ENCODE measurements around the gene PAM16. TPM values are rescaled to one million over a fixed set of nuclear protein-coding genes. Genes with fewer than 3 reads are reported as not detected.
A peak's percentile ranks its signal among the peaks of the same experiment; 100 is the strongest.

Gene PAM16
- total and polyA plus RNA-seq, 4 donors = 23.6 to 65.2 (median 33.6) TPM

DNA sequence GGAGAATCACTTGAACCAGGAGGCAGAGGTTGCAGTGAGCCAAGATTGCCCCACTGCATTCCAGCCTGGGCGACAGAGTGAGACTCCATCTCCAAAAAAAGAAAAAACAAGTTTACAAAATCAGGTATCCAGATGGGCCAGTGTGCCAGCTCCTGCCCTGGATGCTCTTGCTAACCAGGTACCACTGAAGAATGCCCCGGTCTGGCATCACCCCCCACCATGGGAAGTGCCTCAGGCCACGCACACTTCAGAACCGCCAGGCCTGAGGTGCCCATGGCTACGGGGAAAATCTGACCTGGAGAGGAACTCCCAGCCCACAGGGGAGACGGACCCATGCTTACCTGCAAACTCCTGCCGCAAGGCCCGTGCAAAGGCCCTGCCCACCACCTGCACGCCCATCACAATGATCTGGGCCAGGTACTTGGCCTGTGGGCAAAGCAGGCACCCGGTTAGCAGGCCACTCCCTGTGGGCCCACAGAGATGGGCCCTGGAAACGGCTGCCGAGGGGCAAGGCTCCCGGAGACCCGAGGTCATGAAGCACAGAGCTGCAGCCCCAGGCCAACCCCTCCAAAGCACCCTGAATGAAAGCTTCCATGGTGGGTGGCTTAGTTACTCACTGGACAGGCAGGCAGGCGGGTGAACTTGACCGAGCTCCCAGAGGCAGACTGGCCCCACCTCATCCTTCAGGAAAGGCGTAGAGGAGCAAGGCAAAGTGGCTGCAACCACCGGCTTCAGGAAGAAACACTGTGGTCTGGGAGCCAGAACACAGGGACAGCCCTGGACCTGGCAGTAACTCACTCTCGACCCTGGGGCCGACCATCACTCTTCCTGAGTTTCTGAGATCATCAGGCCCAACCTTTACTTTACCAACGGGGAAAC lies 8.0 kb downstream of the PAM16 start:
- ATAC-seq (ENCODE audit: low FRiP score) = no peak
- H3K4me1 ChIP-seq (ENCODE audit: control insufficient read depth in 1 of 2, insufficient read depth in 2 of 2, low read length in 2 of 2) = no peaks in the 10 kb centered on the region

DNA sequence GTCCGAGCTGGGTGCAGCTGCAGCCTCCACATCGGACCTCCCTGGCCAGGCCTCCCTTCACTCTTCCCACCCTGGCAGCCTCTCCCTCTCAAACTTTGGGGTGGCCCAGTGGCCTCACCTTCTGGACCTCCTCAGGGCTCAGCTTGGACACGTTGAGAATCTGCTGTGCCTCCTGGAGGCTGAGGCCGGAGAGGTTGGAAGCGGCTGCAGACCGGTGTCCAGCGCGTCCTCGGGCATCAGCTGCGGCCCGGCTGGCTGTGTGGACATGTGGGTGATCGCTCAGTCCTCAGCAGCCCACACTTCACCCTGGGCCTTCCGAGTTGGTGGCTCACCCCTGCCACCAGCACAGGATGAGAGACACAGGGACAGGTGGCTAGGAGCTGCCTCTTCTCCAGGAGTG lies 9.9 kb downstream of the PAM16 start:
- Histone ChIP-seq H3K27ac (ENCODE audit: low read depth in 1 of 2, low read length in 2 of 2) (no peak overlapping the region), H3K4me3 (ENCODE audit: low read length in 2 of 2) (no peak overlapping the region), H3K36me3 (ENCODE audit: control insufficient read depth in 1 of 2, insufficient read depth in 2 of 2, low read length in 1 of 2) (no peaks in the 10 kb centered on the region), H3K4me1 (ENCODE audit: control insufficient read depth in 1 of 2, insufficient read depth in 2 of 2, low read length in 2 of 2) (no peaks in the 10 kb centered on the region), H3K27me3 (ENCODE audit: control insufficient read depth in 1 of 2, insufficient read depth in 2 of 2, low read length in 1 of 2) (no peaks in the 10 kb centered on the region), H3K9me3 (ENCODE audit: control insufficient read depth, low read length) (no peaks in the 10 kb centered on the region)
- ATAC-seq (ENCODE audit: low FRiP score) (no peak), DNase-seq (no peak)
- 86 to 87% methylated on average over 13 of the region's 13 CpGs for WGBS, 2 donors
- intact Hi-C loops (cut with DNase I) = no loop called here

More for the DNA sequence above, 8.0 kb downstream of the PAM16 start:
- Histone ChIP-seq H3K36me3 (ENCODE audit: control insufficient read depth in 1 of 2, insufficient read depth in 2 of 2, low read length in 1 of 2) (no peaks in the 10 kb centered on the region), H3K4me3 (ENCODE audit: low read length in 2 of 2) (no peak overlapping the region), H3K27me3 (ENCODE audit: control insufficient read depth in 1 of 2, insufficient read depth in 2 of 2, low read length in 1 of 2) (no peaks in the 10 kb centered on the region), H3K27ac (ENCODE audit: low read depth in 1 of 2, low read length in 2 of 2) (no peak overlapping the region), H3K9me3 (ENCODE audit: control insufficient read depth, low read length) (no peaks in the 10 kb centered on the region)
- intact Hi-C loops (cut with DNase I) = no loop called here
- DNase-seq = peak in 1 of 2 donors; percentile 38
- WGBS, 2 donors = 84 to 88% methylated on average over 21 of the region's 21 CpGs

DNA sequence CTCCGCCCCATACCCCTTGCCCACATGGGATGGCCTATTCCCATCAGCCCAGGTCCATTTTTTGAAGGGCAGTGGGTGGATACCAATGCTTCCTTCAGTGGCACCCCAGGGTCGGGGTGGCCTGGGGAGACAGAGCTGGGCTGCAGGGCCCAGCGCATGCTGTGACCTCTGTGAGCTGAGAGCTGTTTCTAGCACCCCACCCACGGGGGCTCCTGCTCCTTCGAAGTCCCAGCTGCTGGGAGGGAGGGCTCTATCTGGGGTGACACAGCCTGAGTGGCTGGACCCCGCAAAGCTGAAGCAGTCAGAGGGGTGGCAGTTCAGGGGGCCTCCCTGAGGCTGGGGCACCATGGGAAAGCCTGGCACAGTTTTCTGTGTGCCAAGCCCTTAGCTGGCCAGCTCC lies 10.7 kb downstream of the PAM16 start:
- no peak for ATAC-seq (ENCODE audit: low FRiP score)

DNA sequence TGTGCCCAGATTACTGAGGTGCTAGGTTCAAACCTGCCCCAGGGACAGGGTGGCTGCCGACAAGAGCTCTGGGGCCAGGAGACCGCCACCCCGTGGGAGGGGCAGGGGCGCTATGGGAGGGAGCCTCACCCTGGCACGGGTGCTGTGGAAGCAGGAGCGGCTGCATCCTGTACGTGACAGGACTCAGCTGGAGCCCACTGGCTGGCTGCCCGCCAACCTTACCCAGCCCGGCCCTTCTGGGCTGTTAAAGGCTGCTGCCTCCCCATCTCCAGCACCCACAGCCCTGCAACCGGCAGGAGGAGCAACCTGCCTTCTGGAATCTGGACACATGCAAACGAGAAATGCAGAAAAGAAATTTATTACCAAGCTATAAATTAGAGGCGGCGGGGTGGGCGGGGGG lies 11.2 kb downstream of the PAM16 start:
- peak in 1 of 2 donors; percentile 78 for DNase-seq
- no peak for ATAC-seq (ENCODE audit: low FRiP score)
- Histone ChIP-seq H3K9me3 (ENCODE audit: control insufficient read depth, low read length) (no peaks in the 10 kb centered on the region), H3K27me3 (ENCODE audit: control insufficient read depth in 1 of 2, insufficient read depth in 2 of 2, low read length in 1 of 2) (no peaks in the 10 kb centered on the region), H3K36me3 (ENCODE audit: control insufficient read depth in 1 of 2, insufficient read depth in 2 of 2, low read length in 1 of 2) (no peaks in the 10 kb centered on the region), H3K4me1 (ENCODE audit: control insufficient read depth in 1 of 2, insufficient read depth in 2 of 2, low read length in 2 of 2) (no peaks in the 10 kb centered on the region), H3K27ac (ENCODE audit: low read depth in 1 of 2, low read length in 2 of 2) (no peak overlapping the region), H3K4me3 (ENCODE audit: low read length in 2 of 2) (no peak overlapping the region)
- intact Hi-C loops (cut with DNase I) = loop anchor here in 1 of 2 donors (10.0 kb wide), 1 partner anchor 365 kb away; no protein-coding TSS in a partner anchor
- WGBS, 2 donors = 30 to 39% methylated on average over 14 of the region's 14 CpGs

More for the DNA sequence above, 10.7 kb downstream of the PAM16 start:
- 75 to 80% methylated on average over 6 of the region's 6 CpGs for WGBS, 2 donors
- H3K27me3 ChIP-seq (ENCODE audit: control insufficient read depth in 1 of 2, insufficient read depth in 2 of 2, low read length in 1 of 2) = no peaks in the 10 kb centered on the region
- H3K36me3 ChIP-seq (ENCODE audit: control insufficient read depth in 1 of 2, insufficient read depth in 2 of 2, low read length in 1 of 2) = no peaks in the 10 kb centered on the region
- DNase-seq = no peak
- H3K4me3 ChIP-seq (ENCODE audit: low read length in 2 of 2) = no peak overlapping the region
- no peaks in the 10 kb centered on the region for H3K9me3 ChIP-seq (ENCODE audit: control insufficient read depth, low read length)
- H3K4me1 ChIP-seq (ENCODE audit: control insufficient read depth in 1 of 2, insufficient read depth in 2 of 2, low read length in 2 of 2) = no peaks in the 10 kb centered on the region
- intact Hi-C loops (cut with DNase I) = no loop called here
- H3K27ac ChIP-seq (ENCODE audit: low read depth in 1 of 2, low read length in 2 of 2) = no peak overlapping the region

DNA sequence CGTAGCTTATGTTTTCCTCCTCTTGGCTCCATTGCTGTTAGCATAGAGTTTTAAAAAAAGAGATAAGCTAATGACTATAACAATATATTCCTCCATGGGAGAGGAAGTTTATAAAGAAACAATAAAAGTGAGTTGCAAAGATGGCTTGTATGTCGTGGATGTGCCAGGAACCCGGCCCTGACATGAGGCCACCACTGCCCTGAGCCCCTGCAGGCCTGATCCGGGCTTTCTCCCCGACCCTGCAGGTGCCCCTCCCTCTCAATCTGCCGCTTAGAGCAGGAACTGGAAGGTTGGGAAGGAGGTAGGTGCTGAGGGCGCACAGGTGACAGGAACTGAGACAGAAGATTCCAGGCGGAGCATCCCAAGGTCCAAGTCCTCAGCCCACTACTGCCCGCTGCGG lies 11.7 kb downstream of the PAM16 start:
- no peaks in the 10 kb centered on the region for H3K9me3 ChIP-seq (ENCODE audit: control insufficient read depth, low read length)
- H3K36me3 ChIP-seq (ENCODE audit: control insufficient read depth in 1 of 2, insufficient read depth in 2 of 2, low read length in 1 of 2) = no peaks in the 10 kb centered on the region
- H3K27ac ChIP-seq (ENCODE audit: low read depth in 1 of 2, low read length in 2 of 2) = no peak overlapping the region
- intact Hi-C loops (cut with DNase I) = loop anchor here in 1 of 2 donors (10.0 kb wide), 1 partner anchor 365 kb away; no protein-coding TSS in a partner anchor
- no peak for DNase-seq
- WGBS, 2 donors = 65 to 67% methylated on average over 10 of the region's 10 CpGs
- no peak overlapping the region for H3K4me3 ChIP-seq (ENCODE audit: low read length in 2 of 2)
- no peaks in the 10 kb centered on the region for H3K27me3 ChIP-seq (ENCODE audit: control insufficient read depth in 1 of 2, insufficient read depth in 2 of 2, low read length in 1 of 2)
- H3K4me1 ChIP-seq (ENCODE audit: control insufficient read depth in 1 of 2, insufficient read depth in 2 of 2, low read length in 2 of 2) = no peaks in the 10 kb centered on the region
- no peak for ATAC-seq (ENCODE audit: low FRiP score)

DNA sequence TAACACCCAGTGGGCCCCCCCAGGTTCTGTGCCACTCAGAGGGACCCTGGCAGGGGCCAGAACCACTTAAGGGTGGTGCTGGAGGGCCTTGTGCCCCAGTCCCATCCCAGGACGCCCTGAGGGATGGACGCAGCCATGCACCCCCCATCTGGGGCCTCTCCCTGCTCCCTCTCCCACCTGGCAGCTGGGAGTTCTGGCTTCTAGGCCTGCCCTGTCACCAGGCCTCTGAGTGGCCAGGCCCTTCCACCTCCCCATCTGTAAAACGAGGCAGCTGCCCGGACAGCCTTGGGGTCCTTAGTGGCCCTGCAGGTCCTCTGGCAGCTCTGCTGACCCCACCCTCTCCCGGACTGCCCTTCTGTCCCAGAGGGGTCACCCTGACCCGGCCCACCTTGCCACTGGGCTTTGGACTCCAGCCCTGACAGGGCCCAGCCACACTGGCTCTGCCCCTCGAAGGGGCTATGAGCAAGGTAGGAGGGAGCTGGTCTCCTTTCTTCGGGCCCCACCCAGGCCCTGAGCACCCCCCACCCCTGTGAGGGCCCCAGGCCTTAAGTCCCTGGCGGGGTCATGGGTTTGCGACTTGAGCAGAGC lies 12.3 kb downstream of the PAM16 start:
- ATAC-seq (ENCODE audit: low FRiP score) (no peak), DNase-seq (peak in 1 of 2 donors; percentile 48)
- Histone ChIP-seq H3K4me3 (ENCODE audit: low read length in 2 of 2) (no peak overlapping the region), H3K27me3 (ENCODE audit: control insufficient read depth in 1 of 2, insufficient read depth in 2 of 2, low read length in 1 of 2) (no peaks in the 10 kb centered on the region), H3K9me3 (ENCODE audit: control insufficient read depth, low read length) (no peaks in the 10 kb centered on the region), H3K4me1 (ENCODE audit: control insufficient read depth in 1 of 2, insufficient read depth in 2 of 2, low read length in 2 of 2) (no peaks in the 10 kb centered on the region), H3K27ac (ENCODE audit: low read depth in 1 of 2, low read length in 2 of 2) (no peak overlapping the region), H3K36me3 (ENCODE audit: control insufficient read depth in 1 of 2, insufficient read depth in 2 of 2, low read length in 1 of 2) (no peaks in the 10 kb centered on the region)
- intact Hi-C loops (cut with DNase I) = loop anchor here in 1 of 2 donors (10.0 kb wide), 1 partner anchor 364 kb away; no protein-coding TSS in a partner anchor
- WGBS, 2 donors = 67 to 76% methylated on average over 8 to 10 of the region's 10 CpGs

DNA sequence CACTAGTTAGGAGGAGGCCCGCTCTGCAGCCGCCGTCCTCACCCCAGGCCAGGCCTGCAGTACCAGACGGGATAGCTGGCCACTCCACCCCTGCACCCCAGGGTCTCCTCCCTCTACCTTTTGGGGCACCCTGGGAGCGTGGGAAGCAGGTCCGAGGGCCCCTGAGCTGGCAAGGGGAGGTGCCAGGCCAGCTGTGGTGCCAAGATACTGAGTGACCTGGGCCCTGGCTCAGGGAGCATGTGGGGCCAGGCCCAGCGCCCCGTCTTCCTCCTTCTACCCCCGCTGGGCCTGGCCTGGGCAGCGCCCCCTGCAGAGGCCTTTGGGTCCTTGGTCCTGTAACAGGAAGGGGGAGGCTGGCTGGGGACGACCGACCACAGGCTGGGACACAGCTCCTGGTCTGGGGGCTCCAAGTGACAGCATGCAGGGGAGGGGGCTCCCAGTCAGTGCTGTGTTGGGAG lies 13.0 kb downstream of the PAM16 start:
- H3K9me3 ChIP-seq (ENCODE audit: control insufficient read depth, low read length) = no peaks in the 10 kb centered on the region
- no peaks in the 10 kb centered on the region for H3K36me3 ChIP-seq (ENCODE audit: control insufficient read depth in 1 of 2, insufficient read depth in 2 of 2, low read length in 1 of 2)
- ATAC-seq (ENCODE audit: low FRiP score) (no peak), DNase-seq (peak in 1 of 2 donors; percentile 46)
- no peak overlapping the region for H3K4me3 ChIP-seq (ENCODE audit: low read length in 2 of 2)
- intact Hi-C loops (cut with DNase I) = loop anchor here in 1 of 2 donors (10.0 kb wide), 1 partner anchor 363 kb away; no protein-coding TSS in a partner anchor
- 59 to 67% methylated on average over 8 to 12 of the region's 12 CpGs for WGBS, 2 donors
- no peaks in the 10 kb centered on the region for H3K4me1 ChIP-seq (ENCODE audit: control insufficient read depth in 1 of 2, insufficient read depth in 2 of 2, low read length in 2 of 2)
- no peaks in the 10 kb centered on the region for H3K27me3 ChIP-seq (ENCODE audit: control insufficient read depth in 1 of 2, insufficient read depth in 2 of 2, low read length in 1 of 2)
- no peak overlapping the region for H3K27ac ChIP-seq (ENCODE audit: low read depth in 1 of 2, low read length in 2 of 2)

DNA sequence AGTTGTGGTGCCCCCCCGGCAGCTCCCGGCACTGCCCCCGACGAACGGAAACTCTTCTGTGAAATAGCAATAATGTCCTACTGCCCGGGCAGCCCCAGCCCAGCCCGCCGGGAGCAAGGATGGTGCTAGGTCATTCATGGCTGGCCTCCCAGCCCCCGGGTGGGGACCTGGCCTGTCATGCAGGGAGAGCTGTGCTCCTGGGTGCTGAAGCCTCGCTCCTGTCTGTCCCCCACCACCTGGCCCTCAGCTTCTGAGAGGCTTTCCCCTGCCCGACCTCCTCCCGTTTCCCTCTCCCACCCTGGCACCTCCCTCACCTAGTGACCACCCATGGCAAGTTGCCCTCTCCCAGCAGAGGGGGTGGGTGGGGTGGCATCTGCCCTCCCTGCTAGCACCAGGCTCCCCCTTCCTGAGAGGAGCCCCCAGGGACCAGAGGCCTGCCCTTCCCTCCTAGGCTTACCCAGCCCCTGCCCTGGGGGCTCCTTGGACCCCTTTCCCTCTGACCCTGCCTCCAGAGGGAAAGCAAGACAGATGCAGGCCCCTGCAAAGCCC lies 13.5 kb downstream of the PAM16 start:
- Histone ChIP-seq H3K4me3 (ENCODE audit: low read length in 2 of 2) (no peak overlapping the region), H3K4me1 (ENCODE audit: control insufficient read depth in 1 of 2, insufficient read depth in 2 of 2, low read length in 2 of 2) (no peaks in the 10 kb centered on the region), H3K36me3 (ENCODE audit: control insufficient read depth in 1 of 2, insufficient read depth in 2 of 2, low read length in 1 of 2) (no peaks in the 10 kb centered on the region), H3K9me3 (ENCODE audit: control insufficient read depth, low read length) (no peaks in the 10 kb centered on the region), H3K27me3 (ENCODE audit: control insufficient read depth in 1 of 2, insufficient read depth in 2 of 2, low read length in 1 of 2) (no peaks in the 10 kb centered on the region), H3K27ac (ENCODE audit: low read depth in 1 of 2, low read length in 2 of 2) (no peak overlapping the region)
- no peak for ATAC-seq (ENCODE audit: low FRiP score)
- intact Hi-C loops (cut with DNase I) = loop anchor here in 1 of 2 donors (10.0 kb wide), 1 partner anchor 363 kb away; no protein-coding TSS in a partner anchor
- WGBS, 2 donors = 65 to 67% methylated on average over 12 of the region's 12 CpGs
- DNase-seq = peak in 1 of 2 donors; percentile 49

Measured in aorta (tissue), 5 donors.